ENCODE data around the gene BDKRB2.

GRCh38 chr14:96198430-96199130 lies 6.1 kb upstream of the BDKRB2 start:
- TF ChIP-seq EZH2 (IDR thresholded peaks at IDR 0.05; ENCODE audit: borderline replicate concordance) (no peak), CTCF (IDR thresholded peaks at IDR 0.05; ENCODE audit: poor library complexity) (no peak)
